ENCODE data around the gene DMGDH.

Gene DMGDH

DNA sequence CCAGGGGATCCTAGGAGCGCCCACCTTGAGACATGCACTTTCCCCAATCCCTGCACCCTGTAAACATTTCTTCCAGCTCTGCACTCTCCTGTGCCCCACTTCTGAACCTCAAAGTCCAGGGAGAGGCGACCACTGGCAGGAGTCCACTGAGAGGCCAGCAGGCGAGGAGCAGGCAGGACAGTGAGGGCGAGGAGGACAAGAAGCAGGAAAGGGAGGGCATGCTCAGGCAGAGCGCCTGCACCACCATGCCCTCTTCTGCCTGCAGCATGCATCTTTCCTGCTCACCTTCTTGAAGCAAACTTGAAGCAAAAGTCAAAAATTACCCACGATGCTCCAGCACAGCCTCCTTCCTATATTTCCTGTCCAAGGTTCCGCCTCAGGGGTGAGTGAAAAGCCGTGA, 94.4 kb downstream of the DMGDH start:
- no peak for DNase-seq
- Histone ChIP-seq H3K27ac (no peak overlapping the region), H3K9me3 (ENCODE audit: severe bottlenecking) (no peaks in the 10 kb centered on the region), H3K36me3 (no peaks in the 10 kb centered on the region), H3K27me3 (ENCODE audit: insufficient read depth, low read depth, severe bottlenecking) (no peaks in the 10 kb centered on the region), H3K4me3 (ENCODE audit: low read depth, low read length) (no peak overlapping the region)
- TF ChIP-seq, protein P1, sequence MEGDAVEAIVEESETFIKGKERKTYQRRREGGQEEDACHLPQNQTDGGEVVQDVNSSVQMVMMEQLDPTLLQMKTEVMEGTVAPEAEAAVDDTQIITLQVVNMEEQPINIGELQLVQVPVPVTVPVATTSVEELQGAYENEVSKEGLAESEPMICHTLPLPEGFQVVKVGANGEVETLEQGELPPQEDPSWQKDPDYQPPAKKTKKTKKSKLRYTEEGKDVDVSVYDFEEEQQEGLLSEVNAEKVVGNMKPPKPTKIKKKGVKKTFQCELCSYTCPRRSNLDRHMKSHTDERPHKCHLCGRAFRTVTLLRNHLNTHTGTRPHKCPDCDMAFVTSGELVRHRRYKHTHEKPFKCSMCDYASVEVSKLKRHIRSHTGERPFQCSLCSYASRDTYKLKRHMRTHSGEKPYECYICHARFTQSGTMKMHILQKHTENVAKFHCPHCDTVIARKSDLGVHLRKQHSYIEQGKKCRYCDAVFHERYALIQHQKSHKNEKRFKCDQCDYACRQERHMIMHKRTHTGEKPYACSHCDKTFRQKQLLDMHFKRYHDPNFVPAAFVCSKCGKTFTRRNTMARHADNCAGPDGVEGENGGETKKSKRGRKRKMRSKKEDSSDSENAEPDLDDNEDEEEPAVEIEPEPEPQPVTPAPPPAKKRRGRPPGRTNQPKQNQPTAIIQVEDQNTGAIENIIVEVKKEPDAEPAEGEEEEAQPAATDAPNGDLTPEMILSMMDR (IDR thresholded peaks at IDR 0.05; ENCODE audit: low read depth, low read length) = no peak

DNA sequence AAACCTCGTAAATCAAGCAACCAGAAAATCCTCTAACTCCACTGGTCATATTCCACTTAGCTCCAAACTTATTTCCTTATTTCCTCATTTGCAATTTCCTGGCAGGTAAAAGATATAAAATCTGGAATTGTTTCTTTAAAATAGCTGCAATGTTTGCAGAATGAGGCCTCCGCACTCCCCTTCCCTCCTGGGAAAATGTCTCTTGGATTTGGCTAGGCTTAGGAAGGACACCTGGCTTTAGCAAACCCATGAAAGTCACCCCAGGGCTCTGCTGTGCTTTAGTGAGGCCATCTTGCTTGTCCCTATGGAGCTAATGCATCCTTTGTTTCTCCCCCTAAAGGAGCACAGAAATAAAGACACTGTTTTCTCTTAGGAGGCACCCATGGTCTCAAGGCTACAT, 94.9 kb downstream of the DMGDH start:
- H3K27me3 ChIP-seq (ENCODE audit: insufficient read depth, low read depth, severe bottlenecking) = no peaks in the 10 kb centered on the region
- H3K9me3 ChIP-seq (ENCODE audit: severe bottlenecking) = no peaks in the 10 kb centered on the region
- no peak overlapping the region for H3K4me3 ChIP-seq (ENCODE audit: low read depth, low read length)
- DNase-seq = no peak
- no peaks in the 10 kb centered on the region for H3K36me3 ChIP-seq
- peak overlapping the region; percentile 52 for H3K27ac ChIP-seq
- TF ChIP-seq, protein P1 (IDR thresholded peaks at IDR 0.05; ENCODE audit: low read depth, low read length) = no peak

DNA sequence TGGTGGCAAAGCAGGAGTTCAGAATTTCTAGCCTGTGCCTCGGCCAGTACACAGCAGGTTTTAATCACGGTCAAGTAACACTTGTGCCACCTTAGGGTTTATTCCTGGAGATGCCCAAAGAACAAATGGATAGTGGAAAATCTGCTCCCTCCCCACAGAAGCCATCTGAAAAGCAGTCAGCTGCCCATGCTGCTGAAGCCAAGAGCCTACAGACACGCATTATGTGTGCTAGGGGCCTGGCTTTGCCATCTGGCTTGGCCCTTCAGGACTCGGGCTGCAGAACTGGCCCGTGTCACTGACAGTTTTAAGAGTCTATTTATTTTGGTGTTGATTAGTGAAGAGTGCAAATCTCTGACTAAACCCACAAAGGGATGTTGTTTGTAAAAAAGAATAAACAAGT, 95.5 kb downstream of the DMGDH start:
- Histone ChIP-seq H3K36me3 (no peaks in the 10 kb centered on the region), H3K27me3 (ENCODE audit: insufficient read depth, low read depth, severe bottlenecking) (no peaks in the 10 kb centered on the region), H3K9me3 (ENCODE audit: severe bottlenecking) (no peaks in the 10 kb centered on the region), H3K4me3 (ENCODE audit: low read depth, low read length) (no peak overlapping the region), H3K27ac (peak overlapping the region; percentile 52)
- DNase-seq = peak; percentile 52
- TF ChIP-seq, protein P1 (IDR thresholded peaks at IDR 0.05; ENCODE audit: low read depth, low read length) = no peak

DNA sequence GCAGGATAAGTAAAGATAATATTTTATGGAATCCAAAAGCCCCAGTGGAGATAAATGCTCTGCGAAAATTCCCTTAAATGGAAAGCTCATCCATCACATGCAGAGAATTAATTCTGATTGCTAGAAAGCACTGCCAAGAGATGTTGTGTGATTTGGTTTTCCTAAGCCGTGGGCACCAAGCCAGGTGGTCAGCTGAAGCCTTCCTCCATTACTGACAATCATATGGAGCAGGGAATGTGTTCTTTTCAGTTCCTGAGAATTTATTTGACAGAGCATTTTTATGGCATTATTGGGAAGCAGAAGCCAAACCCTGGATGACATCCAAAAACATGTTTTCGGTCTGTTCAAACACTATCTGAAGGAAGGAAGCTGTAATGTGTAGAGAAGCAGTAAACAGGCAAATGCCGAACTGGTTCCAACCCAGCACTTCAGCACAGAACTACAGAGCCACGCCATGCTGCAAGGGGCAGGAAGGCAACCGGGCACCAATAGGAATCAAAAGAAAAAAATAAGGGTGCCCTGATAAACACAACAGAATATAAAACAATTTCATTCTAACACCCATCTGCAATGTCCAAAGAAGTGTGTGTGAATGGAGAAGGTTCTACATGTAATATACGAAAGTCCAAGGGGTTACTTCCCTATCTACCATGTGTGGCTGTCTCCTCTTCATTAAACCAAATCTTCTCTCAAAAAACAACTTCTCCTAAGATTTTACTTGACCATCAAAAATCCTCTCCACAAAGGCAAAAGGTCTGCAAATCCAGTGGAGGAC, 96.6 kb downstream of the DMGDH start:
- no peak overlapping the region for H3K27ac ChIP-seq
- H3K4me3 ChIP-seq (ENCODE audit: low read depth, low read length) = no peak overlapping the region
- no peaks in the 10 kb centered on the region for H3K9me3 ChIP-seq (ENCODE audit: severe bottlenecking)
- no peak for DNase-seq
- TF ChIP-seq, protein P1 (IDR thresholded peaks at IDR 0.05; ENCODE audit: low read depth, low read length) = no peak
- no peaks in the 10 kb centered on the region for H3K36me3 ChIP-seq
- H3K27me3 ChIP-seq (ENCODE audit: insufficient read depth, low read depth, severe bottlenecking) = no peaks in the 10 kb centered on the region

DNA sequence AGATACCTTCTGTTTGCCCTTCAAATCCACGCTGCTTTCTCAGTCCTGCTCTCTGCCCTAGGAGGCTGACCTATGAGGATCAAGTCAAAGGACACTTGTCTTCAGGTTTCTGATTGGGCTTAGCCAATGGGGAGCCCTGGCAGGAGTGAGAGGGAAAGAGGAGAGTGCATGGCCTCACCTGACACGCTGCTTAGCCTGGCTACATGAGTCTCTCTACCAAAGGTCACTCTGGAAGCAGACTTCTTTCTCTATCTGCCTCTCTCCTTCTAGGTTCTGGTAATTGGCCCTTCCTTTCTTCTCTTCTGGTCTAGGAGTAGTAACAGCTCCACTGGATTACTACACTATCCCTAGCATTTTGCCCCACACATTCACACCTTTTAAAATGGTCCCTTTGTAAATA, 97.5 kb downstream of the DMGDH start:
- TF ChIP-seq, protein P1 (IDR thresholded peaks at IDR 0.05; ENCODE audit: low read depth, low read length) = no peak

DNA sequence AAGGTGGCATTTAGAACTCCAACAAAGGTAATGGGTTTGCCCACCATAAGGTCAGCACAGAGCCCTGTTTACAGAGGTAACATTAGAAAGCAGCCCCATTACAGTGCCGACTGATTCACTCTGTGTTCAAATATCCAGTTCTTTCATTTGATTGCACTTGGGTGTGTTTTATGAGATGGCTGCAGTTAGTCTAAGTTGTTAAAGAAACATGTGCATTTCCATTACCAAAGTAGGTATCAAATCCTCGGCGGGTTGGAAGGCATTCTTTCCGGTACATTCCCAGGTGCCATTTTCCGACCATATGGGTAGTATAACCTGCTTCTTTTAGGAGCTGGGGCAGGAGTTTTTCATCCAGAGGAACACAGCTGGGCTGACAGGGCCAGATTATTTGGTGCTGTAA, 100.7 kb downstream of the DMGDH start:
- H3K36me3 ChIP-seq = no peaks in the 10 kb centered on the region
- no peak for DNase-seq
- H3K4me3 ChIP-seq (ENCODE audit: low read depth, low read length) = no peak overlapping the region
- no peaks in the 10 kb centered on the region for H3K27me3 ChIP-seq (ENCODE audit: insufficient read depth, low read depth, severe bottlenecking)
- H3K9me3 ChIP-seq (ENCODE audit: severe bottlenecking) = no peaks in the 10 kb centered on the region
- no peak overlapping the region for H3K27ac ChIP-seq
- TF ChIP-seq, protein P1 (IDR thresholded peaks at IDR 0.05; ENCODE audit: low read depth, low read length) = no peak

More for the DNA sequence above, 97.5 kb downstream of the DMGDH start:
- Histone ChIP-seq H3K27me3 (ENCODE audit: insufficient read depth, low read depth, severe bottlenecking) (no peaks in the 10 kb centered on the region), H3K9me3 (ENCODE audit: severe bottlenecking) (no peaks in the 10 kb centered on the region), H3K27ac (no peak overlapping the region), H3K4me3 (ENCODE audit: low read depth, low read length) (no peak overlapping the region), H3K36me3 (no peaks in the 10 kb centered on the region)
- no peak for DNase-seq
